Measurements from ENCODE around the gene CDK19.

GRCh38 chr6:110731196-110731595 lies 84.1 kb downstream of the CDK19 start:
- TF ChIP-seq CTCF (IDR thresholded peaks at IDR 0.05) (no peak), POLR2A (IDR thresholded peaks at IDR 0.05) (no peak)

All from testis (tissue), 2 donors.